Karpas-422 (cell line): ENCODE results near the gene PNPO. TPM values are rescaled to one million over a fixed set of nuclear protein-coding genes. Genes with fewer than 3 reads are reported as not detected.
A peak's percentile ranks its signal among the peaks of the same experiment; 100 is the strongest.

Experiments used
- DNase-seq: peaks from one replicate; pipeline ENCODE4 v3.0.0-alpha.2; 2015
- H2AFZ ChIP-seq: fragments of 200-600 bp; sonication (generic); 2 replicates; pipeline ENCODE4 v1.6.1; 2014; ENCODE audit warnings: antibody characterized with exemption, low read length, mixed read lengths
- H3K27ac ChIP-seq: fragments of 200-600 bp; sonication (generic); 2 replicates; pipeline ENCODE4 v1.5.1; 2014; ENCODE audit warnings: mild to moderate bottlenecking, low read length, moderate library complexity
- H3K27me3 ChIP-seq: fragments of 200-600 bp; sonication (generic); 2 replicates; pipeline ENCODE4 v1.6.1; 2014; ENCODE audit warnings: low read length, mixed read lengths
- H3K36me3 ChIP-seq: fragments of 200-600 bp; sonication (generic); 2 replicates; pipeline ENCODE4 v1.6.1; 2014; ENCODE audit warnings: low read length, mixed read lengths; ENCODE audit not compliant: insufficient read depth
- H3K4me1 ChIP-seq: fragments of 200-600 bp; sonication (generic); 2 replicates; pipeline ENCODE4 v1.6.1; 2014; ENCODE audit warnings: mild to moderate bottlenecking, low read length, mixed read lengths
- H3K4me2 ChIP-seq: fragments of 200-600 bp; sonication (generic); 2 replicates; pipeline ENCODE4 v1.6.1; 2014; ENCODE audit warnings: low read length, low read depth, mild to moderate bottlenecking; ENCODE audit not compliant: poor library complexity, severe bottlenecking
- H3K4me3 ChIP-seq: fragments of 200-600 bp; sonication (generic); 2 replicates; pipeline ENCODE4 v1.5.1; 2014; ENCODE audit warnings: mild to moderate bottlenecking, antibody characterized with exemption, low read length, mixed read lengths
- H3K79me2 ChIP-seq: fragments of 200-600 bp; sonication (generic); 2 replicates; pipeline ENCODE4 v1.6.1; 2014; ENCODE audit warnings: mild to moderate bottlenecking, low read length, mixed read lengths
- H3K9ac ChIP-seq: fragments of 200-600 bp; sonication (generic); 2 replicates; pipeline ENCODE4 v1.6.0; 2014; ENCODE audit warnings: low read length
- H3K9me2 ChIP-seq: fragments of 200-600 bp; sonication (generic), shearing (Covaris generic); replicated peaks from 2 replicates; pipeline ENCODE4 v1.6.0; 2014; ENCODE audit warnings: mild to moderate bottlenecking, low read length, moderate library complexity; ENCODE audit not compliant: insufficient read depth
- H3K9me3 ChIP-seq: fragments of 300-700, 200-600 bp; sonication (generic); 2 replicates; pipeline ENCODE4 v1.6.1; 2014; ENCODE audit warnings: low read length, mixed read lengths
- H4K20me1 ChIP-seq: fragments of 200-600 bp; sonication (generic); 2 replicates; pipeline ENCODE4 v1.6.1; 2014; ENCODE audit warnings: mild to moderate bottlenecking, antibody characterized with exemption, low read length, low read depth; ENCODE audit not compliant: insufficient read depth
- total RNA-seq: library from RNA; depleted of rRNA; stranded (reverse); fragments of >200 nt; shearing (Covaris generic); gene quantifications from 2 replicates; pipeline ENCODE4 v1.2.3, GENCODE V29; 2014; ENCODE audit warnings: low replicate concordance

PNPO gene
- total RNA-seq, 1 experiment from 2014 or later, result 26.8 TPM

DNA sequence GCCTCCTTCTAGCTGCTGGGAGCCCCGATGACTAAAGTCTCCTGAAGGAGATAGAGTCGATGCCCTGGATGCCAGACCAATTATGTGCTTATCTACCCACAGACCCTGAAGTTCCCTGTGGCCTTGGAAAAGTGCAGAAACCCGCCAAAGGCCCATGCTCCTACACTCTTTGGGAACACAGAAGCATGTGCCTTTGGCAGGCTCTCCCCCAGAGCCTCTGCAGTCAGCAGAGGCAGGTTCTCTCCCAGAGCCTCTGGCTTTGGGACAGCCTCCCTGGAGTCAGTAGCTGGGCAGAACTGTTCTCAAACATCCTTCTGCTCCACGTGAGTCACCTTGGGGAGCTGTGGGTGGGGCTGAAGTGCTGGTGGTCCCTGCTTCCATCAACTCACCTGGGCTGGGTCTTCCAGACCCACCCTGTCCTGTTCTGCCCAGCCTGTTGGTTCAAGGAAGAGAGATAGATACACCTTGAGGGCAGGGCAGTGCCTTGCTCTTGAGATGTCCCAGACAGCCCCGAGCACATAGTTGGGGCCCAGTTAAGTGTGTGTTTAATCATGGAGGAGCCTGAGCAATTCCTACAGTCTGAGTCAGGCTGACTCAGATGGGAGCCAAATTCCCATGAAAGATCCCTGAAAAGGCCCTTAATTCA is 26.4 kb downstream of the PNPO start:
- Histone ChIP-seq H3K9me3 (no peaks in the 10 kb centered on the region), H3K4me2 (no peak overlapping the region), H3K27me3 (no peaks in the 10 kb centered on the region), H3K9ac (no peak overlapping the region), H3K9me2 (no peaks in the 10 kb centered on the region), H4K20me1 (no peaks in the 10 kb centered on the region), H3K36me3 (peaks cover under 1% of the 10 kb centered on the region; the same call in 1 of the 2 replicates), H2AFZ (no peak overlapping the region), H3K4me1 (peaks cover 45% of the 10 kb centered on the region), H3K27ac (no peak overlapping the region), H3K79me2 (peaks cover 18% of the 10 kb centered on the region), H3K4me3 (no peak overlapping the region)
- no peak for DNase-seq

DNA sequence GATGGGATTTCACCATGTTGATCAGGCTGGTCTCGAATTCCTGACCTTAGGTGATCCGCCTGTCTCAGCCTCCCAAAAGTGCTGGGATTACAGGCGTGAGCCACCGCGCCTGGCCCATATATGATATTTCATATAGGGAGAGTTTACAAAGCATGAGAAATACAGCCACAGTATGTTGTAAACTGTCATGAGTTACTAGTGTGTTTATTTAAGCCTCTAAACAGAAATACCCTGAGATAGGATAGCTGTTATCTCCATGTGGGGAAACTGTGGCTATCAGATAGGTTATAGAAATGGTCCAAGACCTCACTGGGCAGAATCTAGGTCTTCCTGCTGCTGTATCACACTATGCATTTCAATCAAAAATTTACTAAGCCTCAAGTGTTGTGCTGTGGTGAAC is 27.5 kb downstream of the PNPO start:
- Histone ChIP-seq H3K4me1 (peaks cover 46% of the 10 kb centered on the region), H3K4me2 (no peak overlapping the region), H3K36me3 (peaks cover 11% of the 10 kb centered on the region; the same call in 1 of the 2 replicates), H4K20me1 (no peaks in the 10 kb centered on the region), H3K9ac (no peak overlapping the region), H3K4me3 (no peak overlapping the region), H3K27ac (no peak overlapping the region), H3K79me2 (peaks cover 26% of the 10 kb centered on the region), H3K27me3 (no peaks in the 10 kb centered on the region), H3K9me3 (no peaks in the 10 kb centered on the region), H3K9me2 (no peaks in the 10 kb centered on the region), H2AFZ (no peak overlapping the region)
- DNase-seq, result no peak

DNA sequence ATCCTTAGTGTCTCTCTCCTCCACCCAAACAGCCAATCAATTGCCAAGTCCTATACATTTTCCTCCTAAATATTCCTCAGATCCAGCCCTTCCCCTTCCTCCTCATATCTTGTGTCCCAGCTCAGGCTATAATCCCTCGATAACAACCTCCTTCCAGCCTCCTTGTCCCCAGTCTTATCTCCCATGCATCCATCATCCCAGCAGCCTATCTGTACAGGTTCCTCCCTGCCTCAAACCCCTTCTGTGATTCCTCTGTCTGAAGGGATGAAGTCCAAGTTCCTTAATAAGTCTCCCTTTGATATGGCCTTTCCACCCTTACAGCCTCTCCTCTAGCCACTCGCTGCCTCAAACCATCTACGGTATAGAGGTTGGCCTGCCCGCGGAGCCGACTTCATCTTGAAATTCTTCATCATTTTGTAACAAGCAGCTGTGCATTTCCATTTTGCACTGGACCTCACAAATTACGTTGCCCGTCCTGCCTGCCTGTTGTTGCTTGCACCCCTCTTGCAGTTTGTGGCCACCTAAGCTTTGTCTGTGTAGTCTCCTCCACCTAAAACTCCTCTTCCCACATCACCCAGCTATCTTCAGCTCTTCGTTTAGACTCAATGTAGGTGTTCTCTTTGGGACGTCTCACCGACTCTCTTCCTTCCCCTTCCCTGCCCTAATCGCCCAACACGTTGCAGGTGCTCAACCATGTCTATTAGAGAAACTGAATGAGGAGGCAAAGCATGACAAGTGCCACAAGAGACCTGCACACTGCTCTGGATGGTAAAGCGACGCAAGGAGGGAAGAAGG is 28.8 kb downstream of the PNPO start:
- Histone ChIP-seq H3K79me2 (peaks cover 30% of the 10 kb centered on the region), H3K9ac (peak overlapping the region; percentile 71), H3K27ac (peak overlapping the region; percentile 91), H2AFZ (peak overlapping the region; percentile 27; the same call in 1 of the 2 replicates), H3K36me3 (peaks cover 17% of the 10 kb centered on the region; the same call in 1 of the 2 replicates), H3K27me3 (no peaks in the 10 kb centered on the region), H3K4me1 (peaks cover 46% of the 10 kb centered on the region), H3K9me2 (no peaks in the 10 kb centered on the region), H3K4me2 (peak overlapping the region; percentile 64), H3K9me3 (no peaks in the 10 kb centered on the region), H3K4me3 (peak overlapping the region; percentile 49), H4K20me1 (no peaks in the 10 kb centered on the region)
- no peak for DNase-seq

- H3K36me3 ChIP-seq, result peaks cover 17% of the 10 kb centered on the region; the same call in 1 of the 2 replicates
- no peaks in the 10 kb centered on the region for H4K20me1 ChIP-seq
These were observed 29.5 kb downstream of the PNPO start, which contains the start of gene CDK5RAP3 for GRCh38 chr17:47970725-47971499. Gene CDK5RAP3 (plus strand): TSS chr17:47971113. CDS start chr17:47971147, 34 bp downstream.

DNA sequence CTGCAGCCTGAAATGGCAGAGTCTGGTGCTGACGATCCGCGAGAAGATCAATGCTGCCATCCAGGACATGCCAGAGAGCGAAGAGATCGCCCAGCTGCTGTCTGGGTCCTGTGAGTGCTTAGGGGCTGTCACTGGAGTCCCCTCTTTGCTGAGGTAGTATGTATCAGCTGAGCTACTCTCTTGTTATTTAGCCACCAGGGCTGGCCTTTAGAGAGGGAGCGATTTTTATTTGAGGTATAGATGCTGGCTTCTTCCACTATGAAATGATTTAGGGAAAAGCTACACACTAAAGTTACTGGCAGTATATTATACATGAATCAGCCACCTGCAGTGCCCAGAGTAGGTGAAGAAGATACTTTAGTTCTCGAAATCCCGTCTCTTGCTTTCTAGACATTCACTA is 32.2 kb downstream of the PNPO start:
- H3K9ac ChIP-seq, result no peak overlapping the region
- no peak for DNase-seq
- H3K27me3 ChIP-seq, result no peaks in the 10 kb centered on the region
- no peak overlapping the region for H2AFZ ChIP-seq
- H3K4me2 ChIP-seq, result no peak overlapping the region
- H3K9me2 ChIP-seq, result no peaks in the 10 kb centered on the region
- H3K36me3 ChIP-seq, result peaks cover 18% of the 10 kb centered on the region; the same call in 1 of the 2 replicates
- H3K79me2 ChIP-seq, result peaks cover 30% of the 10 kb centered on the region
- H3K27ac ChIP-seq, result no peak overlapping the region
- no peaks in the 10 kb centered on the region for H3K9me3 ChIP-seq
- H3K4me1 ChIP-seq, result peaks cover 33% of the 10 kb centered on the region
- H4K20me1 ChIP-seq, result no peaks in the 10 kb centered on the region; the same call in 1 of the 2 replicates
- H3K4me3 ChIP-seq, result no peak overlapping the region

More at GRCh38 chr17:47970725-47971499, 29.5 kb downstream of the PNPO start, which contains the start of gene CDK5RAP3:
- peak within 1 kb of the TSS; percentile 27; the same call in 1 of the 2 replicates for H2AFZ ChIP-seq
- peak within 1 kb of the TSS; percentile 87 for H3K4me3 ChIP-seq
- peak within 1 kb of the TSS; percentile 98 for H3K4me2 ChIP-seq
- DNase-seq, result peak; percentile 100
- peaks cover 46% of the 10 kb centered on the region for H3K4me1 ChIP-seq
- H3K9me2 ChIP-seq, result no peaks in the 10 kb centered on the region
- H3K79me2 ChIP-seq, result peaks cover 30% of the 10 kb centered on the region
- H3K27me3 ChIP-seq, result no peaks in the 10 kb centered on the region
- H3K9me3 ChIP-seq, result no peaks in the 10 kb centered on the region
- H3K27ac ChIP-seq, result peak within 1 kb of the TSS; percentile 91
- H3K9ac ChIP-seq, result peak within 1 kb of the TSS; percentile 99

- Histone ChIP-seq H3K36me3 (peaks cover 35% of the 10 kb centered on the region), H3K4me1 (peaks cover 18% of the 10 kb centered on the region), H3K79me2 (peaks cover 30% of the 10 kb centered on the region), H3K4me2 (no peak overlapping the region), H3K9ac (no peak overlapping the region), H4K20me1 (no peaks in the 10 kb centered on the region; the same call in 1 of the 2 replicates), H3K9me2 (no peaks in the 10 kb centered on the region), H2AFZ (no peak overlapping the region), H3K27ac (no peak overlapping the region), H3K27me3 (no peaks in the 10 kb centered on the region), H3K4me3 (no peak overlapping the region), H3K9me3 (no peaks in the 10 kb centered on the region)
- no peak for DNase-seq
These were observed 33.9 kb downstream of the PNPO start for GRCh38 chr17:47975189-47975822.

DNA sequence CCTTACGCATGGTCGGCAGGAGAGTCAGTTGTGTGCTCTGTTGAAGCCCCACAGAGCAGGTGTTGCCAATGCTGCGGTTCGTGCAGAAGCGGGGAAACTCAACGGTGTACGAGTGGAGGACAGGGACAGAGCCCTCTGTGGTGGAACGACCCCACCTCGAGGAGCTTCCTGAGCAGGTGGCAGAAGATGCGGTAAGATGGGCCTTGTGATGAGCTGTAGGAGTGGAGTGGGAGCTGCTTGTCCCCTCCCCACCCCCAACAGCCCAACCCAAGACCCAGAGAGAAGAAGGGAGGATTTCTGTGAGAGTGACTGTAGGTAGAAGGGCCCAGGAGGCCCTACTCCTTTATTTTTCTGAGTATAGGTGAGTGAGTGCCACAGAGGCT is 34.4 kb downstream of the PNPO start:
- Histone ChIP-seq H3K4me3 (no peak overlapping the region), H4K20me1 (no peaks in the 10 kb centered on the region; the same call in 1 of the 2 replicates), H3K9me2 (no peaks in the 10 kb centered on the region), H3K9me3 (no peaks in the 10 kb centered on the region), H3K4me2 (no peak overlapping the region), H3K9ac (no peak overlapping the region), H2AFZ (no peak overlapping the region), H3K27ac (no peak overlapping the region), H3K79me2 (peaks cover 30% of the 10 kb centered on the region), H3K36me3 (peaks cover 40% of the 10 kb centered on the region), H3K27me3 (no peaks in the 10 kb centered on the region), H3K4me1 (peaks cover 16% of the 10 kb centered on the region)
- DNase-seq, result no peak
